GM12892 (cell line): ENCODE data around the gene GABRB1.

Experiments
- POLR2A ChIP-seq: IDR thresholded peaks from 2 replicates; pipeline ENCODE4 v1.6.1; 2011; ENCODE audit warnings: low read depth, low read length, control low read depth
- POLR2AphosphoS5 ChIP-seq: IDR thresholded peaks from 2 replicates; pipeline ENCODE4 v1.6.1; 2011; ENCODE audit warnings: low read depth, low read length, control low read depth

GRCh38 chr4:47330866-47331265 is 299.5 kb downstream of the GABRB1 start:
- TF ChIP-seq POLR2A (no peak), POLR2AphosphoS5 (no peak)
